ENCODE measurements around the gene RALA.
"Not testable (repeated sequence)": the region's sequence is repeated elsewhere in the genome, so short reads cannot be mapped to it uniquely, and the experiment has no call there.

RALA gene

GRCh38 chr7:39733881-39734632, 110.7 kb downstream of the RALA start:
- DNase-seq, result no peak

DNA sequence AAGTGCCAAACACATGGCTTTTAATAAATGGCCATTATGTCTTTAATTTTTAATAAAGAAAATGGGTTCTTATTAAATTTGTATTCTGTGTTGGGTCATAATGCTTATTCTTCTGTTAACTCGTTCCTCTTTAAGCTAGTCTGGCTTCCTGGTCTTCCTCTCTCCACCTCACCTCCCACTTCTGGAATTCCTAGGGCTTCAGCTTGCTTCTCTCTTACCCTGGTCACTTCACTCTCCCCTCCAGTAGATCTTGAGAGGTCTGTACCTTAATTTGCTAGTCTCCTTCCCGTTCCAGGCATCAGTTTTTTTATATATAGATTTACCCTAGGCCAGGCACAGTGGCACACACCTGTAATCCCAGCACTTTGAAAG, 111.2 kb downstream of the RALA start:
- DNase-seq, result no peak

DNA sequence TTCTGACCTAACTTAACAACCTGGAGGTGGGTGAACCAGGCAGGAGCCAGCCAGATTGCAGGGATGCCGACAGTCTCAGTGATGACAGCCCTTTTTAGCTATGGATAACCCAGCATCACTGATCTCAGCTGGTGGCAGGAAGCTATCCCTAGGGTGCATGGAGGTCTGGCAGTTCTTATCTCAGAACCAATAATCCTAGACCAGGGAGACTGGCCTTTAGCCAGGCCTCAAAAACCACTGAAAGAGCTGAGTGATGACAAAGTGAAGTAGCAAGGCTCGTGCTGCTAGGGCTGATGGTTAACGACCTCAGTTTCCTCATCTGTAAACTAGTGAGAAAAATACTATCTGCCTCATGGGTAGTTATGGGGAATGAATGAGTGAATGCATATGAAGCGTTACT, 112.5 kb downstream of the RALA start:
- no peak for DNase-seq

GRCh38 chr7:39741942-39742623, 118.7 kb downstream of the RALA start:
- peak; percentile 72 for DNase-seq

- no peak for DNase-seq
Observed at GRCh38 chr7:39744620-39745019, 121.2 kb downstream of the RALA start.

DNA sequence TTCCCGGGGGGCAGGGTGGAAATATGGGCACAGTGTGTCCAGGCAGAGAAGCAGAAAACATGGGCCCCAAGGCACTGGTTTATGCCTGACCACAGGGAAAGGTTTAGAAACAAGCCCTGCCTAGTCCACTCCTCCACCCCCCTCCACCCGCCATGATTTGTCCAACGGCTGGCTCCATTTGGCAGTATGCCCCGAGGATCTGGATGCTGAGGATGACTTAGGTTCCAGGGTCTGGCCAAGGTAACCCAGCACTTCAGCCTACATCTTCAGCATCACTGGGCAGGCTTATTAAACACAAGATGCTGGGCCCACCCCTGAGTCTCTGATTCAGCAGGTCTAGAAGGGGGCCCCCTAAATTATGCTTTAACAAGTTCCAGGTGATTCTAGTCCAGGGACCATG, 121.9 kb downstream of the RALA start:
- DNase-seq, result no peak

- peak; percentile 69 for DNase-seq
Observed at GRCh38 chr7:39746103-39746819, 122.9 kb downstream of the RALA start.

GRCh38 chr7:39749177-39749576, 125.8 kb downstream of the RALA start:
- DNase-seq, result no peak

- DNase-seq, result no peak
Observed at GRCh38 chr7:39749717-39750116, 126.3 kb downstream of the RALA start.

GRCh38 chr7:39750253-39751077, 127.1 kb downstream of the RALA start:
- no peak for DNase-seq

DNA sequence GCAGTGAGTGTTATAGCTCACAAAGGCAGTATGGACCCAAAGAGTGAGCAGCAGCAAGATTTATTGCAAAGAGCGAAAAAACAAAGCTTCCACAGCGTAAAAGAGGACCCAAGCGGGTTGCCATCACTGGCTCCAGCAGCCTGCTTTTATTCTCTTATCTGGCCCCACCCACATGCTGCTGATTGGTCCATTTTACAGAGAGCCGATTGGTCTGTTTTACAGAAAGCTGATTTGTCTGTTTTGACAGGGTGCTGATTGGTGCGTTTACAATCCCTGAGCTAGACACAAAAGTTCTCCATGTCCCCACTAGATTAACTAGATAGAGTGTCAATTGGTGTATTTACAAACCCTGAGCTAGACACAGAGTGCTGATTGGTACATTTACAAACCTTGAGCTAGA, 129.9 kb downstream of the RALA start:
- DNase-seq, result not testable (repeated sequence)

GRCh38 chr7:39753823-39754325, 130.5 kb downstream of the RALA start:
- no peak for DNase-seq

DNA sequence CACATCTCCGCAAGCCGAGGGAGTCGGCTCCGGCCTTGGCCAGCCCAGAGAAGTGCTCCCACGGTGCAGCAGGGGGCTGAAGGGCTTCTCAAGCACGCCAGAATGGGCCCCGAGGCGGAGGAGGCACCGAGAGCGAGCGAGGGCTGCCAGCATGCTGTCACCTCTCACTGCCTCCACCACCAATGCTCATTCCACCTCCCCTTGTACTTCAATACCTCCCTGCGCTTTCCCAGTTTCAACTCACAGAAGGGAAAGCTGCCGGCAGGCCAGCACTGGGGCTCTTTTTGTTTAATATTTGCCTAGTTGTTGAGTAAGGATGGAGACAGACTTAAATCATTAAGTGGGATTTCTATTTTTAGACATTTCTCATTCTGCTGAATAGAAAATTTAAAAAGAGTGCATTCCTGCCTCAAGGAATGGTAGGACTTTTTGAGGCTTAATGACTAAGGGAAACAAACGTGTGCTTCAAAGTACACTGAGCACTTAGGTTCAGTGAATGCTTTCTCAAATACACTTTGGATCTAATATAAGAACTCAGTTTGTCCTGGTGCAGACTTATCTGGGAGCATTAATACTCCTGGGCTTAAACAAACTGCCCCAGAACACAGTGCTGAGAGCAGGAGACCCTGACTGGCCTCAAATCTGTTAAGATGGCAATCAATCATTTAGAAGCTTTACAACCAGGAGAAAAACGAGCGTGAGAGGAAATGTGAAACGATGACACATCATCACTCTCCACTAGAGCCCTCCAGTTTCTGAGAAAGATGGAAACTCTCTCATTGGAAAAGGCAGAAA, 131.2 kb downstream of the RALA start:
- DNase-seq, result no peak

DNA sequence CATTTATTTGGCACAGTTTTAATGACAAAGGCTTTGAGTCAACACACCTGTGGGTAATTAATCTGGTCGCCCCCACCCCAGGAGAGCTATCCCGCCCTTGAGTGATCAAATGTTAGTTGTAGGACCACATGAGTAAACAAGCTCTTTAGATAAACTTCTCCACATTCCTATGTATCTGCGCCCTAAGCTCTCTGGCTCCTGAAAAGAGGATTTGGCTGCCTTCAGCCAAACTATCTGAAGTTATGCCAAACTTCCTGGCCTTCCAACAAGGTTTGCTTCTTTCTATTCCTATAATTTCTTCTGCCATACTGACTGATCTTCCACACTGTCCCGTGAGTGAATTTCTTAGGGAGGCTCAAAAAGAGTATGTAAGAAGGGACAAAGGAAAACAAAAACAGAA, 134.2 kb downstream of the RALA start:
- no peak for DNase-seq
